ENCODE results near the gene ABCC5.

DNA sequence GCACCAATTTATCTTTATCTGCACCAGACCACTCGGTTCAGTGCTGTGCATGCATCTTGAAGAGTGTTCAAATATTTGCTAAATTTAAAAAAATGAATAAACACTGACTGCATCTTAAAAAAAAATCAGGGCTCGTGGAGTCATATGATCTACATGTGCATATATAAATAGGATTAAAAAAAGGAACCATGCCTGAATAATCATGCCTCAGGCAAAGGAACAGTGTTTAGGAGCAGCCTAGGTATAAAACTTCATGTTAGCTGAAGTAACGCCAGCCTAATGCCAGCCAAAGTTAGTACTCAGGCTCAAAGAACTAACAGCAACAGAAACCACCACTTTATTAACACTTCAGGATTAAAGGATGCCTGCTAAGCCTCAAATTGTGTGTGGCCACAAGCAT, 9.5 kb downstream of the ABCC5 start:
- no peak for TF ChIP-seq CTCF (conservative IDR thresholded peaks at IDR 0.05; ENCODE audit: low read length)
- TF ChIP-seq EZH2phosphoT487 (IDR thresholded peaks at IDR 0.05; ENCODE audit: borderline replicate concordance): no peak

Data from Loucy (cell line).